GM19395 (cell line): Measurements from ENCODE around the gene FMN2.

ENCODE experiments used
- ATAC-seq: cut with Tn5 transposase; IDR thresholded peaks from one replicate; pipeline ENCODE4 v1.9.1; 2021; ENCODE audit warnings: mild to moderate bottlenecking, moderate library complexity; ENCODE audit not compliant: unreplicated experiment

FMN2 gene

DNA sequence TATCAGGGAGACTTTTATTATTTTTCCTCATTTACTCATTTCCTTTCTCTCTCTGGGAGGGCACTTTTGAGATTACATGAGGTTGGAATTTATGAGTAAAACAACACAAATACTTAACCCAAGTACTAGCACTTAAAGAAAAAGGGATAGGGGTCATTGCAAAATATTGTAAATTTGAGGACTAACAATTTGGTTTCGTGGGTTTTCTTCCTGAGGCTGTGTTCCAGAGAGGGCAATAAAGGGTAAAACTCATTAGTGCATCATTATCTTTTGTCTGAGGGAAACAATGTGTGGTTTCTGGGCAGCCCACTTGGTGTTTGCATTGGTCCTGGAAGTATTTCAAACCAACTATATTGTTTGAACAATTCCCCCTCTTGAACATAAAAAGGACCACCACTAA lies 423.8 kb downstream of the FMN2 start:
- ATAC-seq = no peak

DNA sequence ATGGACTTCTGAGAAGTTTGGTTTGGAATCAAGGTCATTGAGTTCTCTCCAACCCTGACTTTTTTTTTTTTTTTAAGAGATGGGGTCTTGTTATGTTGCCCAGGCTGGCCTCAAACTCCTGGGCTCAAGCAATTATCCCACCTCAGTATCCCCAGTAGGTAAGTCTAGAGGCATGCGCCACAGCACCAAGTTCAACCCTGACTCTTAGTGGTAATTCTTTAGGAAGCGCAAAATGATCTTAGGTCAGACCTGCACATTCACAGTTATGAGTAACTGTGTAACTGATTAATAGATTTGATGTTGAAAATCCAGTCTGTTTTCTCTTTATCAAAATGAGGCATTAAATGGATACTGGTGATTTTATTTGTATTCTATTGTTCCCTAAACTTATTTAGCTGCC lies 424.4 kb downstream of the FMN2 start:
- ATAC-seq = no peak

DNA sequence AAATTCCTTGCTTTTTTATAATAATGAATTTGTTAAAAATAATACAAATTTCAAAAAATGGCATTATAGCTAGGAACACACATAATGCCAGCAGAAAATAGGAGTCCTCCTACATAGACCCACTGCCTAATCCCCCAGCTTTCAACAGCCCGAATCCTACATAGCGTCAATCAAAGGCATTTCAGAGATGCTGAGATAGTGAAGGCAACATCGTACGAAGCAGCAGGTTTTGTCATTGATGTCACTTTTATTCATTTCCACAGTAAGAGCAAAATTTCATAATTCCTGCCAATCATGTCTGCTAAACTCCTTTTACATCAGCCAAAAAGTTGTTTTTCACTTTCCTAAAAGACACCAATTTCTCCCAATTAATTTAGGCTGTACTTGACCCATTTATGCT lies 426.2 kb downstream of the FMN2 start:
- ATAC-seq = no peak

DNA sequence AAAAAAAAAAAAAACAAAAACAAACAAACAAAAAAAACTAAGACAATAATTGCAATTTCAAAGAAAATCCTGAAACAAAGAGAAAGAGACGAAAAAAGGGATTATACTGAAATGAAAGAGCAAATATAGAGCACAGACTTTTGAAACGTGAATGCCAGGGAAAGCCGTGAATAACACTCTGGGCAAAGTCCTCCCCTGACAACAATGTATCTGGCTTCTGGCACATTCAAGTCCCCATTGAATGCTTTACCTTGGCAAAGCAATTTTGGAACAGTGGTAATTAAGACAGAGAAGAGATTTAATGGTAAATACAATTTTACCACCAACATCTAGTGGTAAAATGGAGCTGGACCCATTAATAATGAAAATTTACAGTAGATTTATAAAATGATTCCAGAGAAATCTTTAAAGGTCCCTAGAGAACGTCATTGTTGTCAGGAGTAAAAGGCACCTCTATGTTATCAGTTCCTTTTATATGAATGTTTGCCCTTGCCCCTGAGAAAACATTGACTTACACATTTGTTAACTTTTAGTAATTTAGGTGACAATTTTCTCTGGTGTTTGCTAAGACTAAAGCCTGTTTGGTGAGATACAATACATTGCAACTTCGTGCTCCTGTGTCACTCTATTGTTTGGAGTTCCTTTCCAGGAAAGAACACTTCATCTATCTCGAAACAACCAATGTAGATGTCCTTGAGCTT lies 430.6 kb downstream of the FMN2 start:
- ATAC-seq = no peak

DNA sequence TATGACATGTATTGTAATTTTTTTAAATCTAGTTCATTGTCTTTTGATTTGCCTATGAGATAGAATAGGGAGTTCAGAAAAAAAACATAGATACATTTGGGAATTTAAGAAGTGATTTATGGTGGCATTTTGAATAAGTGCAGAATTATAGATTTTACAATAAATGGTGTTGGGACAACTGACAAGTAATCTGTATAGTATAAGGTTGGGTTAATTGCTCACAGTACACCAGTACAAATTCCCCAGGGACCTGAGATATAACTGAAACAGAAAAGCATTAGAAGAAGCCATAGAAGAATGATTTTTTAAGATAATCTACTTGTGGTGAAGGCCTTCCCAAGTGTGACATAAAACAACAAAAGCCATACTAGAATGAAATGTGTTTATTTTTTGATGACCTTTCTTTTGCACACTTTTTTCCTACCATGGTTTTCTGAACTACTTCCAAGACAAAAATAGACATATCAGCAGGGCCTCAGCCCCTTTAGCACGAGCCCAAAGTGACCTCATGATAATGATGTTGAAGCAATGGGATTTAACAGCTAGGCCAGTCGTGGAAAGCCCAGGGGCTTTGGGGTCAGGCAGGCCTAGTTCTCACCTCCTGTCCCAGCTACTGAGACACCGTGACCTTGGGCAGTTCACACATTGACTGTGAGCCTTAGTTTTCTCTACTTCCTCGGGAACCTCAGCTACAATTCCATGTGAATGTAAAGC lies 432.8 kb downstream of the FMN2 start:
- no peak for ATAC-seq
